HG03064 (cell line): ENCODE results near the gene TTC39C.
"Not testable (repeated sequence)": the region's sequence is repeated elsewhere in the genome, so short reads cannot be mapped to it uniquely, and the experiment has no call there.

Experiments
- ATAC-seq: cut with Tn5 transposase; IDR thresholded peaks from one replicate; pipeline ENCODE4 v1.9.1; 2021; ENCODE audit warnings: low read depth; ENCODE audit not compliant: unreplicated experiment

Gene TTC39C

GRCh38 chr18:24118750-24119577 is 104.4 kb downstream of the TTC39C start:
- no peak for ATAC-seq

- no peak for ATAC-seq
Observed at GRCh38 chr18:24120676-24121075, 106.1 kb downstream of the TTC39C start.

- ATAC-seq = no peak
Observed at GRCh38 chr18:24121625-24122024, 107.1 kb downstream of the TTC39C start.

- ATAC-seq = no peak
Observed at GRCh38 chr18:24126155-24126961, 111.8 kb downstream of the TTC39C start.

GRCh38 chr18:24127735-24128134 is 113.2 kb downstream of the TTC39C start:
- no peak for ATAC-seq

- no peak for ATAC-seq
Observed at GRCh38 chr18:24128700-24129099, 114.1 kb downstream of the TTC39C start.

- no peak for ATAC-seq
Observed at GRCh38 chr18:24130494-24130893, 115.9 kb downstream of the TTC39C start.

- no peak for ATAC-seq
Observed at GRCh38 chr18:24136967-24137373, 122.4 kb downstream of the TTC39C start.

GRCh38 chr18:24138409-24138788 is 123.8 kb downstream of the TTC39C start:
- peak; percentile 8 for ATAC-seq

- peak; percentile 82 for ATAC-seq
Observed at GRCh38 chr18:24138789-24139616, 124.4 kb downstream of the TTC39C start, which contains the start of gene CABYR. Gene CABYR, plus strand, starts transcription at chr18:24139062. Its CDS starts 4,053 bp downstream, at chr18:24143115.

GRCh38 chr18:24140697-24141096 is 126.1 kb downstream of the TTC39C start:
- ATAC-seq = no peak

- ATAC-seq = no peak
Observed at GRCh38 chr18:24142376-24142775, 127.8 kb downstream of the TTC39C start.

- not testable (repeated sequence) for ATAC-seq
Observed at GRCh38 chr18:24149591-24149990, 135.0 kb downstream of the TTC39C start.

- ATAC-seq = no peak
Observed at GRCh38 chr18:24153397-24153796, 138.8 kb downstream of the TTC39C start.

- no peak for ATAC-seq
Observed at GRCh38 chr18:24157855-24158254, 143.3 kb downstream of the TTC39C start.

GRCh38 chr18:24160086-24160485 is 145.5 kb downstream of the TTC39C start:
- ATAC-seq = no peak

GRCh38 chr18:24161304-24161703 is 146.8 kb downstream of the TTC39C start:
- no peak for ATAC-seq

GRCh38 chr18:24168496-24168895 is 153.9 kb downstream of the TTC39C start:
- no peak for ATAC-seq

GRCh38 chr18:24170360-24170759 is 155.8 kb downstream of the TTC39C start:
- ATAC-seq = no peak

- no peak for ATAC-seq
Observed at GRCh38 chr18:24173997-24174396, 159.4 kb downstream of the TTC39C start.
